Ecto neural progenitor cell (in vitro differentiated cells): ENCODE results near the gene ATP4A.

ENCODE experiments used
- DNase-seq: peaks from one replicate; pipeline ENCODE4 v3.0.0-alpha.2; 2018; ENCODE audit warnings: low spot score

The ATP4A gene

DNA sequence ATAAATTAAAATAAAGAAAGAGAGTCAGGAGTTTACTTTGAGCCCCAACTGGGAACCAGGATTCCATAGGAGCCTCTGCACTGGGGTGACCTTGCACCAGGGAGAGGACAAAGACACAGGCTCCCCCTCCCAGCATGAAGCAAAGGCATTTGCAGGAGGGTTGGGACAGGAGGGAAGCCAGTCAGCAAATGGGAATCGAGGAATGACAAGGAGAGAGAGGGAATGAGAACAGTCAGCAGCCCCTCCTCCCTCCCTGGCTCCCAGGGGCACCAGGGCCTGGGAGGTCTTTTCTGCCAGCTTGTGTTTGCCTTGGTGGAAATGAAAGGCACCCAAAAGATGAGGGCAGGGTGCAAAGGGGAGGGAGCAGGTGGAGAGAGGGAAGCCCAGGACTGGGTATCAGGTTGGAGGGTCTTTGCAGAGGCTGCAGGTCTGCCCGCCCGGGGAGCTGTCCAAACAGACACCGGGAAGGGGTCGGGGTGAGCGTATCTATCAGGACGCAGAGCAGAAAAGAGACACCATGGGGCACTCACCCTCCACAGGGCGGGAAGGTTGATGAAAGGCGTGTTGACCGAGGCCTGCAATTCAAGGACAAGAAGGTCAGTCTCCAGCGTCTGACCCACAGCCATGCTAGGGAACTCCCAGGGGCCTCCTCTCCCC, 39.1 kb downstream of the ATP4A start:
- DNase-seq, result no peak

DNA sequence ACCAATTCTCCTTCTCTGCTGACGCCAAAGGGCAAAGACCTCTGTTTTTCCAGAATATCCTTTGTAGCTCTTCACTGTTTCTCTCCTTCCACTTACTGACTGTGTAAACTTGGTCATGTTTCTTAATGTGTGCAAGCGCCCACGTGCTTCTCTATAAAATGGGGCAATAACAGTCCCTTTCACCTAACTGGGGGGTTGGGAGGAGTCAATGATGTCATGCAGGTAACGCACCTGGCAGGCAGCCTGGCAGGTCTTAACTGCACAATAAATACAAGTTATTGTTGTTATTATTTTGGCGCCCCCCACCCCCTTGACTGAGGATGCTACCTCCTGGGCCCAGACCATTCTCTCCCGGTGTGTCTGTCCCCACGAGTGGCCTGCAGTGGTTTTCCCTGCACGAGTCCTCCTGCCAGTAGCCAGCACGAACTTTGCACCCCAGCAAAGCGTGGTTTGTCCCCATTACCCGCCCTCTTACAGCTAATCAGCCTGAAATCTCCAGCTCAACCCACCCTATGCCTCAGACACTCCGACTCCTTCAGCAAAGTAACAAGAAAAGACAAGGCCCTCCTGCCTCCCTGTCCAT, 40.6 kb downstream of the ATP4A start:
- no peak for DNase-seq

DNA sequence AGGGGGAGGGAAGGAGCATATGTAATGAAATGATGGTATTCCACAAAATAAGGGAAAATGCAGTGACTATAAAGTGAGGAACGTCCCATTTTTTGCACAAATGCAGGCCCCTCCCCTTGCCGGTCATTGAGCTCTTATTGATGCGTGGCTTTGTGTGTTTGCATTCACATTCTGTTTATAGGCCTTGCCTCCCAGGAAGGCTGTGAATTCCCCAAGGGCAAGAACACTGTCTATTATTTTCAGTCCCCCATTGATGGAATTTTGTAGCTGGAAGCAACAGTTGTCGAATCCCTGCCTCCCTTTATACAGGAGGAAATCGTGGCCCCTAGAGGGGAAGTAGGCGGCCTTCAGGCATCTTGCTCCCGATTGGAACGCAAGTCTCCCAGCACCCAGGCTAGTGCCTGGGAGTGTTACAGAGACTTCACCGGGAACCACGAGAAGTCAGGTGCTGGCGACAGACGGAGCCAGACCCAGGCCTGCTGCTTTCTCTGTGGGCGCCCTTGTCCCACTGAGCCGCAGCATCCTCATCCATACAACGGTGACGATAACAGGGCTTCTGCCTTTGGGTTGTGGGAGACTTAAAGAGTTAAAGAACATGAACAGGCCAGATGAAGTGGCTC, 42.2 kb downstream of the ATP4A start:
- DNase-seq, result no peak

DNA sequence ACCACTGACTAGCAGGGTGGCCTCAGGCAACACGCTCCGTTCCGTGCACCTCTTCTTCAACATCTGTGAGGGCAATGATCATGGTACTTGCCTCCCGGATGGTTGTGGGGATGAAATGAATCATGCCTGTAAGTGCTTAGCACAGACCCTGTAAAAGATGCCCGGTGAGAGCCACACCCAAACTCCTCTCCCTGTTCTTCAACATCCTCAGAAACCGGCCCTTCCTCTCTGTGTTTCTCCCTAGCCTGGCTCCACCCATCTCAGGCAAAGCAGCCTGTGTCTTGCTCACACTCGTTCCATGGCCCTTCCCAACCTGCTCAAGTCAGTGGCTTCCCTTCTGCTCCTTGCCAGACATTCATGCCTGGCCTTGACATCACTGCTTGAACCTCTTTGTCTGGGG, 44.2 kb downstream of the ATP4A start:
- no peak for DNase-seq

DNA sequence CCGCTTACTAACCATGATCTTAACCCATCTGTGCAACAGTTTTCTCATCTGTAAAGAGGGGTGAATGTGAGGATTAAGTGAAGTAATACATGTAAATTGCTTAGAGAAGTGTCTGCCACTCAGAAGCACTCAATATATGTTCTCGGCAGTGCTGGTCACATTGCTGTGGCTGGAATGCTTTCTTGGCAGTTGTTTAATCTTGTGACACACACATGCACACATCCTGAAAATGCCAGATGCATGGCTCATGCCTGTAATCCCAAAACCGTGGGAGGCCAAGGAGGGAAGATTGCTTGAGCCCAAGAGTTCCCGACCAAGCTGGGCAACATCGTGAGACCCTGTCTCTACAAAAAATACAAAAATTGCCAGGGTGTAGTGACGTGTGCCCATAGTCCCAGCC, 45.1 kb downstream of the ATP4A start:
- no peak for DNase-seq

DNA sequence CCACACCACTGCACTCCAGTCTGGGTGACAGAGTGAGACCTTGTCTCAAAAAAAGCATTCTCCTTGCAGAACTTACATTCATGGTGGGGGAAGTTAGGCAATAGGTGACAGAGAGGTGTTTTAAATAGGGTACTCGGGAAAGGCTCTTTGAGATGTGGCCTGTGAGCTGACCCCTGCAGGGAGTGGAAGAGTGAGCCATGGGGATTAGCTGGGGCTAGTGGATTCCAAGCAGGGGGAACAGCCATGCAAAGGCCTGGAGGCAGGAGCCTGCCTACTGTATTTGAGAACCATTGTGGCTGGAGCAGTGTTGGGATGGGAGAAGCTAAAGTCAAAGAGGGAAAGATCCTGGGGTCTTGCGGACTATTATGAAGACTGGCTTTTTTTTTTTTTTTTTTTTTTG, 46.1 kb downstream of the ATP4A start:
- no peak for DNase-seq

DNA sequence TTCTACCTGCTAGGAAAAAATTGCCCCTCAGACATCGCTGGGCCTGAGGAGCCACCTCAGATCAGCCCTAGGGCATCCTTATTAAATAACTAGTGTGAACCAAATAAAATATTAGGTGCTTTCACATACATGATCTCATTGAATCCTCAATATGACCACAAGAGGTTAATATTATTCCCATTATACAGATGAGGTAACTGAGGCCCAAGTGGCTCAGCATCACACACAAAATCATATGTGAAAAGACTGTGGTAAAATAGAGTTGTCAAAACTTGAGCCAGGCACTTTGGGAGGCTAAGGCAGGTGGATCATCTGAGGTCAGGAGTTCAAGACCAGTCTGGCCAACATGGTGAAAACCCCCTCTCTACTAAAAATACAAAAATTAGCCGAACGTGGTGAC, 47.1 kb downstream of the ATP4A start:
- no peak for DNase-seq

DNA sequence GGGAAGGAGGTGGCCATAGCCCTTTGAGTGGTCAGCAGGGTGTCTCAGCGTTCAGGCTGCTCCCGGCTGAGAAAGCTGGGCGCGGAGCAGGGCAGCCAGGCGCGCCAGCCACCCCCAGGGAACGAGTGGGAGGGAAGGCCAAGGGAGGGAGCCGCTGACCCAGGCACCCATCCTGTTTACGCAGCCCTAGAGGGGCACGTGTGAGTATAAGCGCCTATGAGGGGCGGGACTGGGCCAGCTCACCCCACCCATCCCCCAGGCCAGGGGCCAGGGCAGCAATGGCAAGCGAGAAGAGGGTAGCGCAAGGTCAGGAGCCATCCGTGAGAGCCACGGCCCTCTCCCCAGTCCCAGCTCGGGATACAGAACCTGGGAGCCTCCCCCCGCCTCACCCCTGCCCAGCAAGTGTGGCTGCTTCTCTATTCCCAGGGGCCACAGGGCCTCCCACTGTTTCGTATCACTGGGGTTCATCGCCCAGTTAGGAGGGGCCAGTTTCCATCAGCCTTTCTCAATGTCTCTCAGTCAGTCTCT, 49.1 kb downstream of the ATP4A start:
- DNase-seq, result no peak

DNA sequence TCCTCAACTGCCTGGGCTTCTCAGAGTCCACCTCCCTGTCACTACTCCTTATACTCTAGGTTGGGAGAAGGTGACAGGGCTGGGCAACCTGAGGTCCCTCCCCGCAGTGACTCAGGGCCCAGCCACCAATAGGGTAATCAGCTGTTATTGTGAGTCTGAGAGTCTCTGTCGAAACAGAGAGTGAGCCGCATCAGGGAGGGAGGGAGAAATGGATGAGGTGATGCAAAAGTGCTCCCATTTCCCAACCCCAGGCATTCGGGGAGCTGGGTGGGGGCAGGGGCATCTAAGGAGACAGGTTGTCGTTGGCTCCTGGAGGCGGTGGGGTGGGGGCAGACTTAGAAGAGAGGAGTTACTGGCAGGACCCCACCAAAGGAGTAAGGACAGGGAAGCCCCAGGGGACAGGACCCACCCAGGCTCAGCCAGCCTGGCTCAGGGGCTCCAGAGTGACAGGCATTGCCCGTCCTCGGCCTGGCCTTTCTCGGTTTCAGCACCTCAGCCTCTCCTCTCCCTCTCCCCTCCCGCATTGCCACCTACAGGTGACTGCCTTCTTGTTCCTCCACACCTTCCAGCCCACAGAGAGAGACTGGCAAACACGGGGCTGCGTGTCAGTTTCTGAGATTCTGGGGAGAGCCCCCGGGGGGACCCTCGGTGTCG, 49.7 kb downstream of the ATP4A start, which contains the start of gene DMKN:
Gene DMKN, minus strand, starts transcription at position 22 of the 654 bp plus-strand sequence. CDS start 174 bp downstream, outside the sequence.
- DNase-seq, result no peak

DNA sequence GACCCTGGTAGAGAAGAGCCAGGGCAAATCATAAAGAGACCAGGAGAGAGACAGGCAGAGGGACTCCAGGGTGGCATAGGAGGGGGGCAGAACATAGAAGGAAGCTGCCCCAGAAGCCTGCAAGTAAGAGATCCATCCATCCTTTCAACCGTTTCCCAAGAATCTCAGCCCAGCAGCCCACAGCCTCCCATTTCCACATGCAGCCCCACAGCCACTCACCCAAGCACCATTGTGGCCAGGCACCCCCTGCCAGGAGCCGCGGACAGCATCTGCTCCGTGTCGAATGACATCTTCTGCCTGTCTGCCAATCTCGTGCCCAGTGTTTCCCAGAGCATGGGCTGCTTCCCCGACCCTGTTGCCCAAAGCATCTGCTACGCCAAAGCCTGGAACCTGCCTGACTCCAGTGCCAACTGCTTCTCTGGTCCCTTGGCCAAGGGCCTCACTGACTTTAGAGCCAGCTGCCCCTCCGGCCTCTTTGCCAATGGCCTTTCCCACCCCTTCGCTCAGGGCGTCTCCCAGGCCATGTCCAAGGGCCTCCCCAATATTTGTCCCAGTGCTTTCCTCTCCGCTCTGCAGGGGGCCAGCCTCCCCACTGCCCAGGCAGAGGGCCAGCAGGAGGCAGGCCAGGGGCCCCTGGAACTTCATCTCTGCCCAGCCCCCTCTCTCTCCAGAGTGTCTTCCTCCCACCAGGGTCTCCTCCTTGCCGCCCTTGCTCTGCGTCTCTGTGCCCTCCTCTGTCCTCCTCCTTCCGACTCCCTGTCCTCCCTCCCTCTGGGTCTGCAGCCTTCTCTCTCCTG, 50.4 kb downstream of the ATP4A start:
- DNase-seq, result no peak

DNA sequence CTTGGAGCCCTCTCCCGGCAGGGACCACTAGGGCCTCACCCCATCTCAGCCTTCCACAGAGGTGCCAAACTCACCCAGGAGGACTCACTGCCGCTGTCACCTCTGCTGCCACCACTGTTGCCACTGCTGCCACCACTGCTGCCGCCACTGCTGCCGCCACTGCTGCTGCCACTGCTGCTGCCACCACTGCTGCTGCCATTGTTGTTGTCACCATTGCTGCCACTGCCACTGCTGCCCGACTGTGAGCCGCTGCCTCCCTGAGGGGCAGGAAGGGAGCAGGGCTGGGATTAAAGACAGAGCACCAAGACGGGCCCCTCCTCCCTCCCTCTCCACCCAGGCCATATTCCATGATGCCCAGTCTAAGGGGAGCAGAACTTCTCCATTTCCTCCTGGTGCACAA, 52.1 kb downstream of the ATP4A start:
- DNase-seq, result no peak

DNA sequence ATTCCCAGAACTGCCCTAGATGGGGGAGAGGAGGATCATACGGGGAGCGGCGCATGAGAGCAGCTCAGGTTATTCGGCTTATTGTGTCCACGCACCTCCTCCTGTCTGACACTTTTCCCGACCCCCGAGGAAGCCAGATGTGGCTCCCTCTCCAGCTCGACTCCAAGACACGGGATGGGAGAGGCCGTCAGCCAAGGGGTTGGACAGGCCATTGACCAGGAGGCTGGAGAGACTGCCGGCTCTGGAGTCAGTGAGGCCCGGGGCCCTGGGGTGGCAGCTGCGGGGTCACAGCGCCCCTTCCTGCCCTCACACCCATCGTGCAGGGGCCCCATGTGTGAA, 52.9 kb downstream of the ATP4A start:
- no peak for DNase-seq

DNA sequence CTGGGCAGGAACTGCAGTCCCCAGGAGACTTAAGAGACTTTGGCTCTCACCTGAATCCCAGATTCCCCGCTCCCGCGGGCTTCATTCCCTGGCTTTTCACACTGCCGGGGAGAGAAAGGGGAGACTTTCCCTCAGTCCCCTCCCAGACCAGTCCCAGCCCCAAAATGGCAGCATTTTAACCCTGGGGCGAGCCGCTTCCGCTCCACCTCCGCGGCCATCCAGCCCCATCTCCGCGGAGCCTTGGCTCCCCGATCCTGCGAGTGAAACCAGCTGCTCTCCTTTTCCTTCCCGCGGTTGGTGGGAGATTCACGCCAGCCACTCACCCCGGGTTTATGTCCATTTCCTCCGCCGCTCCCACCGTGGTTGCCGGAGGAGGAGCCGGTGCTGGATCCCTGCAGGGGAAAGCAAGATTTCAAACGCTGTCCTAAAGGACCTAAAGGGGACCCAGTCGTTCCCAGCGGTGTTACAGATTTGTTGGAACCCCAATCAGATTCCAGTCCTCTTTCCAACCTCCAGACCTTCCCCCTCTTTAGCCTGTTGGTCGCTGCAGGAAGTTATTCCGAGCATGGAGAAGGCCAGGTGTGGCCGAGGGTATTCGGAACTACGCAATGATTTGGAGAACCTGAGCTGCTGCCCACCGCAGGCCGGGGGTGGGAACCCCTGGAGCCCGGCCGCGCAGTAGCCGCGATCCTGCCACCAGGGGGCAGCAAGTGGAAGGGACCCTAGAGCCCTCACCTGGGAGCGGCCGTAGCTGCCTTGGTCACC, 53.4 kb downstream of the ATP4A start:
- peak; percentile 90 for DNase-seq

DNA sequence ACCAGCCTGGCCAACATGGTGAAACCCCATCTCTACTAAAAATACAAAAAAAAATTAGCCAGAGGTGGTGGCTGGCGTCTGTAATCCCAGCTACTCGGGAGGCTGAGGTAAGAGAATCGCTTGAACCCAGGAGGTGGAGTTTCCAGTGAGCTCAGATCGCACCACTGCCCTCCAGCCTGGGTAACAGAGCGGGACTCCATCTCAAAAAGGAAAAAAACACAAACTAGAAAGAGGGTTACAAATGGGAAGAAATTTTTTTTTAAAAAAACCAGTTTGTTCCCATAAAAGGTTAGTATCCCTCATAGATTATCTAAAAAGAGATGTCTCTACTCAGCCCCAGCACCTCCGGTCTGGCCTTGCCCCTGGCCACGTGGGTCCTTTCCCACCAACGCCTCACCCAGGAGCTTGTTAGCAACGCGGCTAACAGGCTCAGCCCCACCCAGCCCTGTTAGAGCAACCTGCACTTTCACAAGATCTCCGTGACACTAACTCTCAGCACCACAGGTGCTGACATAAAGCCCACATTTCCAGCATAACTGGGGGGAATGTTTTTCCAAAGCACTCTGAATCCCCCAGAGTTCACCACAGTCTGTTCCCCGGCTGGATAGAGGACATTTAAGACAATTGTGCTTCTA, 54.3 kb downstream of the ATP4A start:
- no peak for DNase-seq

DNA sequence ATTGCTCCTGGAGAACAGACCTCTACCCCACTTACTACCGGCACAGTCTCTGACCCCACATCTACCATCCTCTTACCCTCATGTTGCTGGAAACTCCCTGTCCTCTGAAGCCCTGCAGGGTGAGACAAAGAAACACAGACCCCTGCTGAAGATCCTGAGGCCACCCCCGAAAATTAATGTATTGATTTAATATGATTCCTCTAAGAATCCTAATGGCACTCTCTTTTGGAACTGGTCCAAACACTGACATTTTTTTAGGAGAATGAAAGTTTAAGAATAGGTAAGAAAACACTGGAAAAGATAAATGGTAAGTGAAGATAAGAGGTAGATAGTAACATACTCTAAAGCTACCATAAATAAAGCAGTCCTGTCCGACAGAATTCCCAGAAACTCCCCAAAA, 55.3 kb downstream of the ATP4A start:
- no peak for DNase-seq

DNA sequence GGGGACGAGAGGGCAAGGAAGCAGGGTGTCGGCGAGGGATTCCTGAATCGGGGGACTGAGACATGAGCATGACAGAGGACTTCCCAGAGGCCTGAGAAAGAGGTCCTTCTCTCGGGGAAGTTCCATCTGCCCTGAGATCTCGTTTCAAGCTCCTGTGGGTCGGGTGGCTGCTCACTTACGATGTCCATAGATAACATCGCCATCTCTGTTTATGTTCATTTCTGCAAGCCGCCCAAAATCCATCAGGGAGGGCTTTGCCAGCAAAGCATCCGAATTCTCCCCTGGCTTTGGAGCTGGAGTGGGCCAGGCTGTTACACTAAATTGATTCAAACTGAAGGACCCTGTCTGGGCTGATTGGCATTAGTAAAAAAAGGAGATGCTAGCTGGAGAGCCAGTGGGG, 55.9 kb downstream of the ATP4A start:
- no peak for DNase-seq

DNA sequence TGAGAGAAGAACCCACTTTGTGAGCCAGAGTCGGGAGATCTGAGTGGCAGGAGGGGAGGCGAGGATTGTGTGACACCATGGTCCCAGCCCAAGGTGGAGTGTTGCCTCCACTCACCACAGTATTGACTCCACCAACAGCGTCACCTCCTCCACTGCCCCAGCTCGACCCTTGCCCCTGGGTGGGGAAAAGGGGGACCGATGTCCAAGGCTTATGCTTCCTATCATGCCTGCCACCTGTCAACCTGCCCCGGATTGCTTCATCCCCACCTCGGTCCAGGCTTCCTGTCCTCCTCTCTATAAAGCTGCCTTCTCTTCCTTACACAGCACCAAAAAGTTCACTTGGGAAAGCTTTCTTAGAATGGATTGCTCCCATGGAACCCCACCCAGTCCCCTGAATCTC, 57.4 kb downstream of the ATP4A start:
- no peak for DNase-seq

DNA sequence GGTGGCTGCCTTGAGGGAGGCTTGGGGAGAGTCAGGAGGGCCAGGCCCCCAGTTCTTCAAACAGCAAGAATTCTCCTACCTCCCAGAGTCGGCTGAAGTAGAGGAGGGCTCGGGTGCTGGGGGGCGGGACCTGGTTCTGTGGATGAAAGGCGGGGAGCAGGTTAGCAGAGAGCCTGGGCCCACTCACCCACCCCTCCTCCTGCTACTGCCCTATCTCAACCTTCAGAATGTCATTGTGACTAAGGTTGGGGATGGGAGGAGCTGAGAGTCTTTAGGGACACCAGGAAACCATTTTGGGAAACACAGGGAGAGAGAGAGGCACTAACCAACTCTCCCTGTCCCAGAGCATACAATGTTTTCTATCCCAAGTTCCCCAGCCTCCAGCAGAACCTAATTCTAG, 60.7 kb downstream of the ATP4A start:
- no peak for DNase-seq

DNA sequence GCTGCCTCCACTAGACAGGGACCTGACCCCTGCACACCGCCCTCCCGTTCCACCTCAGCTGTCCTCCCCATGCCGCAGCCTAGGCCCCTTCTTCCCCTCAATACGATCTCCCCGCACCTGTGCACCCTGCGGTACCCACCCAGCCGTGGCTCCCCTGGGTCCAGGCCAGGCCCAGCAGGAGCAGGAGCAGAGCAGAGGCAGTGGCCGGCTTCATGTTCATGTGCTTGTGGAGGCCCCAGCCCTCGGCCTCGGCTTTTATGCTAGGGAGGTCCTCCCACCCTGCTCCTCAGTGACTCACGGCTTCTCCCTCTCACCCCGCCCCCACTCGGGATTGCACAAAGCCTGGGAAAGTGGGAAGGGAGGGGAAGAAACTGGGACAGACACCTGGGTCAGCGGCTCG, 61.8 kb downstream of the ATP4A start:
- DNase-seq, result no peak

DNA sequence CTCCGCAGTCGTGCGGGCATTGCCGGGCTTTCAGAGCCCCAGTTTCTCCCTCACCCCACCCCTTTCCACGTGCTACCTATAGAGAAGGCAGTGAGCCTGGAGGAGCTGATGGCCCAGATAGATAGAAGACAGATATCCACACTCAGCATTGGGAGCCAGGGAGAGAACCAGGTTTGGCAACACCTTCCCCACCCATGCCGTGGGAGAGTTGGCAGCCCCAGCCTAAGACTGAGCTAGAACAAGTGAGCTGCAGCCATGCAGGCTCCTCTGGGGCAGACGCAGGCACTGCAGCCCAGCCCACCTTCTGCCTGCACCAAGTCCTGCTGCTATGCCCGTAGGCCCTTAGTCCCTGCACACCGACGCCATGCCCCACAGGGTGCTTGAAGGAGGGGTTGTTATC, 62.8 kb downstream of the ATP4A start:
- no peak for DNase-seq
